Karpas-422 (cell line): Measurements from ENCODE around the gene PPM1M. TPM values are rescaled to one million over a fixed set of nuclear protein-coding genes. Genes with fewer than 3 reads are reported as not detected.

Source experiments
- DNase-seq: peaks from one replicate; pipeline ENCODE4 v3.0.0-alpha.2; 2015
- H2AFZ ChIP-seq: fragments of 200-600 bp; sonication (generic); 2 replicates; pipeline ENCODE4 v1.6.1; 2014; ENCODE audit warnings: antibody characterized with exemption, low read length, mixed read lengths
- H3K27ac ChIP-seq: fragments of 200-600 bp; sonication (generic); 2 replicates; pipeline ENCODE4 v1.5.1; 2014; ENCODE audit warnings: mild to moderate bottlenecking, low read length, moderate library complexity
- H3K27me3 ChIP-seq: fragments of 200-600 bp; sonication (generic); 2 replicates; pipeline ENCODE4 v1.6.1; 2014; ENCODE audit warnings: low read length, mixed read lengths
- H3K36me3 ChIP-seq: fragments of 200-600 bp; sonication (generic); 2 replicates; pipeline ENCODE4 v1.6.1; 2014; ENCODE audit warnings: low read length, mixed read lengths; ENCODE audit not compliant: insufficient read depth
- H3K4me1 ChIP-seq: fragments of 200-600 bp; sonication (generic); 2 replicates; pipeline ENCODE4 v1.6.1; 2014; ENCODE audit warnings: mild to moderate bottlenecking, low read length, mixed read lengths
- H3K4me2 ChIP-seq: fragments of 200-600 bp; sonication (generic); 2 replicates; pipeline ENCODE4 v1.6.1; 2014; ENCODE audit warnings: low read length, low read depth, mild to moderate bottlenecking; ENCODE audit not compliant: poor library complexity, severe bottlenecking
- H3K4me3 ChIP-seq: fragments of 200-600 bp; sonication (generic); 2 replicates; pipeline ENCODE4 v1.5.1; 2014; ENCODE audit warnings: mild to moderate bottlenecking, antibody characterized with exemption, low read length, mixed read lengths
- H3K79me2 ChIP-seq: fragments of 200-600 bp; sonication (generic); 2 replicates; pipeline ENCODE4 v1.6.1; 2014; ENCODE audit warnings: mild to moderate bottlenecking, low read length, mixed read lengths
- H3K9ac ChIP-seq: fragments of 200-600 bp; sonication (generic); 2 replicates; pipeline ENCODE4 v1.6.0; 2014; ENCODE audit warnings: low read length
- H3K9me2 ChIP-seq: fragments of 200-600 bp; sonication (generic), shearing (Covaris generic); replicated peaks from 2 replicates; pipeline ENCODE4 v1.6.0; 2014; ENCODE audit warnings: mild to moderate bottlenecking, low read length, moderate library complexity; ENCODE audit not compliant: insufficient read depth
- H3K9me3 ChIP-seq: fragments of 300-700, 200-600 bp; sonication (generic); 2 replicates; pipeline ENCODE4 v1.6.1; 2014; ENCODE audit warnings: low read length, mixed read lengths
- H4K20me1 ChIP-seq: fragments of 200-600 bp; sonication (generic); 2 replicates; pipeline ENCODE4 v1.6.1; 2014; ENCODE audit warnings: mild to moderate bottlenecking, antibody characterized with exemption, low read length, low read depth; ENCODE audit not compliant: insufficient read depth
- total RNA-seq: library from RNA; depleted of rRNA; stranded (reverse); fragments of >200 nt; shearing (Covaris generic); gene quantifications from 2 replicates; pipeline ENCODE4 v1.2.3, GENCODE V29; 2014; ENCODE audit warnings: low replicate concordance

PPM1M gene
- total RNA-seq, 1 experiment from 2014 or later: 35.4 TPM

- Histone ChIP-seq H3K27ac (peak within 1 kb of the TSS; percentile 99), H3K4me1 (peaks cover 73% of the 10 kb centered on the region), H3K36me3 (peaks cover 32% of the 10 kb centered on the region), H3K9me2 (no peaks in the 10 kb centered on the region), H3K4me2 (peak within 1 kb of the TSS; percentile 97), H3K9ac (peak within 1 kb of the TSS; percentile 92), H3K9me3 (no peaks in the 10 kb centered on the region), H3K27me3 (no peaks in the 10 kb centered on the region), H2AFZ (no peak within 1 kb of the TSS), H4K20me1 (peaks cover 42% of the 10 kb centered on the region), H3K4me3 (peak within 1 kb of the TSS; percentile 91), H3K79me2 (peaks cover 47% of the 10 kb centered on the region)
- peak; percentile 98 for DNase-seq
Measured at GRCh38 chr3:52225452-52226228, 19.9 kb upstream of the PPM1M start, which contains the start of gene TLR9. Gene TLR9 (minus strand): TSS chr3:52225645. CDS start chr3:52225529, 116 bp downstream.

- peak; percentile 85 for DNase-seq
- Histone ChIP-seq H3K79me2 (peaks cover 40% of the 10 kb centered on the region), H3K9ac (peak overlapping the region; percentile 72)
Measured at GRCh38 chr3:52226229-52226817, 19.2 kb upstream of the PPM1M start.

GRCh38 chr3:52227117-52227516, 18.4 kb upstream of the PPM1M start:
- Histone ChIP-seq H3K4me1 (peaks cover 70% of the 10 kb centered on the region), H3K9ac (peak overlapping the region; percentile 72)

More at GRCh38 chr3:52226229-52226817, 19.2 kb upstream of the PPM1M start:
- peaks cover 32% of the 10 kb centered on the region for H3K36me3 ChIP-seq
- peaks cover 70% of the 10 kb centered on the region for H3K4me1 ChIP-seq
- H3K27me3 ChIP-seq: no peaks in the 10 kb centered on the region
- H3K4me3 ChIP-seq: peak overlapping the region; percentile 56; the same call in 1 of the 2 replicates
- H2AFZ ChIP-seq: no peak overlapping the region
- peak overlapping the region; percentile 99 for H3K27ac ChIP-seq
- H3K4me2 ChIP-seq: peak overlapping the region; percentile 97
- no peaks in the 10 kb centered on the region for H3K9me3 ChIP-seq
- H4K20me1 ChIP-seq: peaks cover 35% of the 10 kb centered on the region
- H3K9me2 ChIP-seq: no peaks in the 10 kb centered on the region

GRCh38 chr3:52227766-52228165, 17.8 kb upstream of the PPM1M start:
- H3K79me2 ChIP-seq: peaks cover 26% of the 10 kb centered on the region
- no peak overlapping the region for H2AFZ ChIP-seq
- peaks cover 69% of the 10 kb centered on the region for H3K4me1 ChIP-seq
- H3K27me3 ChIP-seq: no peaks in the 10 kb centered on the region
- no peak for DNase-seq
- H3K27ac ChIP-seq: peak overlapping the region; percentile 99
- no peak overlapping the region for H3K4me3 ChIP-seq
- H3K36me3 ChIP-seq: peaks cover 23% of the 10 kb centered on the region
- no peaks in the 10 kb centered on the region for H3K9me2 ChIP-seq
- peaks cover 26% of the 10 kb centered on the region for H4K20me1 ChIP-seq
- H3K4me2 ChIP-seq: peak overlapping the region; percentile 97
- H3K9ac ChIP-seq: peak overlapping the region; percentile 72
- no peaks in the 10 kb centered on the region for H3K9me3 ChIP-seq

More at GRCh38 chr3:52227117-52227516, 18.4 kb upstream of the PPM1M start:
- Histone ChIP-seq H2AFZ (no peak overlapping the region), H4K20me1 (peaks cover 30% of the 10 kb centered on the region), H3K9me2 (no peaks in the 10 kb centered on the region), H3K36me3 (peaks cover 27% of the 10 kb centered on the region), H3K4me2 (peak overlapping the region; percentile 97), H3K27ac (peak overlapping the region; percentile 99), H3K79me2 (peaks cover 33% of the 10 kb centered on the region), H3K27me3 (no peaks in the 10 kb centered on the region), H3K4me3 (peak overlapping the region; percentile 56; the same call in 1 of the 2 replicates), H3K9me3 (no peaks in the 10 kb centered on the region)
- no peak for DNase-seq

- Histone ChIP-seq H3K9ac (peak overlapping the region; percentile 72; the same call in 1 of the 2 replicates), H3K9me2 (no peaks in the 10 kb centered on the region), H3K4me3 (no peak overlapping the region), H3K4me1 (peaks cover 69% of the 10 kb centered on the region), H3K9me3 (no peaks in the 10 kb centered on the region), H3K27me3 (no peaks in the 10 kb centered on the region), H3K27ac (peak overlapping the region; percentile 99), H3K79me2 (peaks cover 21% of the 10 kb centered on the region), H4K20me1 (peaks cover 22% of the 10 kb centered on the region), H3K36me3 (peaks cover 19% of the 10 kb centered on the region), H2AFZ (no peak overlapping the region), H3K4me2 (no peak overlapping the region)
- DNase-seq: no peak
Measured at GRCh38 chr3:52228266-52228665, 17.3 kb upstream of the PPM1M start.

- H3K27me3 ChIP-seq: no peaks in the 10 kb centered on the region
- no peak overlapping the region for H3K9ac ChIP-seq
- DNase-seq: no peak
- H3K4me3 ChIP-seq: no peak overlapping the region
- peaks cover 65% of the 10 kb centered on the region for H3K4me1 ChIP-seq
- no peaks in the 10 kb centered on the region for H3K9me3 ChIP-seq
- H3K27ac ChIP-seq: peak overlapping the region; percentile 99; the same call in 1 of the 2 replicates
- H2AFZ ChIP-seq: no peak overlapping the region
- peaks cover 16% of the 10 kb centered on the region for H3K79me2 ChIP-seq
- H3K36me3 ChIP-seq: peaks cover 13% of the 10 kb centered on the region
- H3K4me2 ChIP-seq: no peak overlapping the region
- H4K20me1 ChIP-seq: peaks cover 19% of the 10 kb centered on the region
- H3K9me2 ChIP-seq: no peaks in the 10 kb centered on the region
Measured at GRCh38 chr3:52228751-52229291, 16.7 kb upstream of the PPM1M start.

GRCh38 chr3:52229656-52230055, 15.9 kb upstream of the PPM1M start:
- H3K79me2 ChIP-seq: peaks cover 7% of the 10 kb centered on the region
- H3K27ac ChIP-seq: no peak overlapping the region
- H2AFZ ChIP-seq: no peak overlapping the region
- H3K9me2 ChIP-seq: no peaks in the 10 kb centered on the region
- no peaks in the 10 kb centered on the region for H3K27me3 ChIP-seq
- H4K20me1 ChIP-seq: peaks cover 10% of the 10 kb centered on the region
- no peak overlapping the region for H3K4me3 ChIP-seq
- H3K4me1 ChIP-seq: peaks cover 57% of the 10 kb centered on the region
- peaks cover 6% of the 10 kb centered on the region for H3K36me3 ChIP-seq
- DNase-seq: no peak
- no peak overlapping the region for H3K9ac ChIP-seq
- no peaks in the 10 kb centered on the region for H3K9me3 ChIP-seq
- no peak overlapping the region for H3K4me2 ChIP-seq

GRCh38 chr3:52230461-52230860, 15.1 kb upstream of the PPM1M start:
- H3K9me3 ChIP-seq: no peaks in the 10 kb centered on the region
- H3K27me3 ChIP-seq: no peaks in the 10 kb centered on the region
- no peaks in the 10 kb centered on the region; the same call in 1 of the 2 replicates for H3K79me2 ChIP-seq
- H3K27ac ChIP-seq: no peak overlapping the region
- no peak for DNase-seq
- H3K4me3 ChIP-seq: no peak overlapping the region
- H4K20me1 ChIP-seq: peaks cover 9% of the 10 kb centered on the region; the same call in 1 of the 2 replicates
- no peak overlapping the region for H3K4me2 ChIP-seq
- H3K9me2 ChIP-seq: no peaks in the 10 kb centered on the region
- no peak overlapping the region for H2AFZ ChIP-seq
- H3K4me1 ChIP-seq: peaks cover 56% of the 10 kb centered on the region
- H3K9ac ChIP-seq: no peak overlapping the region
- H3K36me3 ChIP-seq: peaks cover 5% of the 10 kb centered on the region
